ENCODE results near the gene TLL1.

TLL1 gene

GRCh38 chr4:165966833-165967232, 93.8 kb downstream of the TLL1 start:
- TF ChIP-seq CTCF (IDR thresholded peaks at IDR 0.05; ENCODE audit: low read depth, low read length, poor library complexity, severe bottlenecking), result no peak
- TF ChIP-seq EZH2phosphoT487 (IDR thresholded peaks at IDR 0.05; ENCODE audit: borderline replicate concordance, low read length), result no peak
- Histone ChIP-seq H3K27me3 (ENCODE audit: control insufficient read depth, low read length) (no peaks in the 10 kb centered on the region), H4K20me1 (ENCODE audit: control insufficient read depth, insufficient read depth, low read depth, low read length) (no peaks in the 10 kb centered on the region), H3K27ac (ENCODE audit: low read depth, low read length) (no peak overlapping the region), H3K9me3 (ENCODE audit: control insufficient read depth, insufficient read depth, low read length) (no peaks in the 10 kb centered on the region), H3K4me2 (ENCODE audit: low read length) (no peak overlapping the region), H3K9me2 (replicated peaks; ENCODE audit: control insufficient read depth, low read length) (no peaks in the 10 kb centered on the region), H3K4me3 (ENCODE audit: low read length) (no peak overlapping the region), H3K4me1 (ENCODE audit: control insufficient read depth, low read length) (no peaks in the 10 kb centered on the region), H3F3A (ENCODE audit: control insufficient read depth, insufficient read depth) (no peaks in the 10 kb centered on the region), H3K79me2 (ENCODE audit: control insufficient read depth, low read length) (no peaks in the 10 kb centered on the region), H3K36me3 (ENCODE audit: control insufficient read depth, low read length) (no peaks in the 10 kb centered on the region)

GRCh38 chr4:165967486-165967885, 94.4 kb downstream of the TLL1 start:
- no peak overlapping the region for H3K27ac ChIP-seq (ENCODE audit: low read depth, low read length)
- H4K20me1 ChIP-seq (ENCODE audit: control insufficient read depth, insufficient read depth, low read depth, low read length), result no peaks in the 10 kb centered on the region
- no peaks in the 10 kb centered on the region for H3K9me2 ChIP-seq (replicated peaks; ENCODE audit: control insufficient read depth, low read length)
- H3K9me3 ChIP-seq (ENCODE audit: control insufficient read depth, insufficient read depth, low read length), result no peaks in the 10 kb centered on the region
- no peaks in the 10 kb centered on the region for H3K4me1 ChIP-seq (ENCODE audit: control insufficient read depth, low read length)
- no peaks in the 10 kb centered on the region for H3K27me3 ChIP-seq (ENCODE audit: control insufficient read depth, low read length)
- H3K4me2 ChIP-seq (ENCODE audit: low read length), result no peak overlapping the region
- TF ChIP-seq EZH2phosphoT487 (IDR thresholded peaks at IDR 0.05; ENCODE audit: borderline replicate concordance, low read length) (no peak), CTCF (IDR thresholded peaks at IDR 0.05; ENCODE audit: low read depth, low read length, poor library complexity, severe bottlenecking) (no peak)
- no peaks in the 10 kb centered on the region for H3F3A ChIP-seq (ENCODE audit: control insufficient read depth, insufficient read depth)
- H3K79me2 ChIP-seq (ENCODE audit: control insufficient read depth, low read length), result no peaks in the 10 kb centered on the region
- no peak overlapping the region for H3K4me3 ChIP-seq (ENCODE audit: low read length)
- H3K36me3 ChIP-seq (ENCODE audit: control insufficient read depth, low read length), result no peaks in the 10 kb centered on the region

GRCh38 chr4:165970703-165971420, 97.8 kb downstream of the TLL1 start:
- no peak overlapping the region for H3K4me2 ChIP-seq (ENCODE audit: low read length)
- TF ChIP-seq CTCF (IDR thresholded peaks at IDR 0.05; ENCODE audit: low read depth, low read length, poor library complexity, severe bottlenecking) (no peak), EZH2phosphoT487 (IDR thresholded peaks at IDR 0.05; ENCODE audit: borderline replicate concordance, low read length) (no peak)
- no peaks in the 10 kb centered on the region for H3K4me1 ChIP-seq (ENCODE audit: control insufficient read depth, low read length)

More at GRCh38 chr4:165970703-165971420, 97.8 kb downstream of the TLL1 start:
- no peaks in the 10 kb centered on the region for H3K79me2 ChIP-seq (ENCODE audit: control insufficient read depth, low read length)
- no peaks in the 10 kb centered on the region for H3K36me3 ChIP-seq (ENCODE audit: control insufficient read depth, low read length)
- H3K4me3 ChIP-seq (ENCODE audit: low read length), result no peak overlapping the region
- H3K9me3 ChIP-seq (ENCODE audit: control insufficient read depth, insufficient read depth, low read length), result no peaks in the 10 kb centered on the region
- H3K27ac ChIP-seq (ENCODE audit: low read depth, low read length), result no peak overlapping the region
- H3F3A ChIP-seq (ENCODE audit: control insufficient read depth, insufficient read depth), result no peaks in the 10 kb centered on the region
- no peaks in the 10 kb centered on the region for H3K9me2 ChIP-seq (replicated peaks; ENCODE audit: control insufficient read depth, low read length)
- H3K27me3 ChIP-seq (ENCODE audit: control insufficient read depth, low read length), result no peaks in the 10 kb centered on the region
- no peaks in the 10 kb centered on the region for H4K20me1 ChIP-seq (ENCODE audit: control insufficient read depth, insufficient read depth, low read depth, low read length)
